BLaER1 treated with 17β-estradiol and CSF1 and Interleukin-3, amounts not matched to agents 10 nM and 100 nM (cell line): Measurements from ENCODE around the gene MYADML2.
A peak's percentile ranks its signal among the peaks of the same experiment; 100 is the strongest.

Experiments used
- H3K27ac ChIP-seq, 11 experiments: shearing (Covaris generic); formaldehyde crosslinking; 2 replicates each; pipeline ENCODE4 v1.8.1; 2022
- H3K27me3 ChIP-seq, 11 experiments: shearing (Covaris generic); formaldehyde crosslinking; 2 replicates each; pipeline ENCODE4 v1.8.1; 2022
- H3K36me3 ChIP-seq, 11 experiments: shearing (Covaris generic); formaldehyde crosslinking; 2 replicates each; pipeline ENCODE4 v1.8.1; 2022
- H3K4me1 ChIP-seq, 10 experiments: shearing (Covaris generic); formaldehyde crosslinking; 2 replicates each; pipeline ENCODE4 v1.8.1; 2022
- H3K4me2 ChIP-seq, 11 experiments: shearing (Covaris generic); formaldehyde crosslinking; 2 replicates each; pipeline ENCODE4 v1.8.1; 2022
- H3K4me3 ChIP-seq, 10 experiments: shearing (Covaris generic); formaldehyde crosslinking; 2 replicates each; pipeline ENCODE4 v1.8.1; 2022
- H3K9ac ChIP-seq, 11 experiments: shearing (Covaris generic); formaldehyde crosslinking; 2 replicates each; pipeline ENCODE4 v1.8.1; 2022
- H3K9me3 ChIP-seq, 11 experiments: shearing (Covaris generic); formaldehyde crosslinking; replicated peaks in 1 of 11; 2 replicates each; pipeline ENCODE4 v1.8.1; 2022
- H4K20me1 ChIP-seq, 11 experiments: shearing (Covaris generic); formaldehyde crosslinking; 2 replicates each; pipeline ENCODE4 v1.8.1; 2022
- Cebpa-rat ChIP-seq, 11 experiments: shearing (Covaris generic); IDR thresholded peaks; 2 replicates each; pipeline ENCODE4 v1.8.1; 2022

MYADML2 gene, protein sequence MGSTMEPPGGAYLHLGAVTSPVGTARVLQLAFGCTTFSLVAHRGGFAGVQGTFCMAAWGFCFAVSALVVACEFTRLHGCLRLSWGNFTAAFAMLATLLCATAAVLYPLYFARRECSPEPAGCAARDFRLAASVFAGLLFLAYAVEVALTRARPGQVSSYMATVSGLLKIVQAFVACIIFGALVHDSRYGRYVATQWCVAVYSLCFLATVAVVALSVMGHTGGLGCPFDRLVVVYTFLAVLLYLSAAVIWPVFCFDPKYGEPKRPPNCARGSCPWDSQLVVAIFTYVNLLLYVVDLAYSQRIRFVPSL

DNA sequence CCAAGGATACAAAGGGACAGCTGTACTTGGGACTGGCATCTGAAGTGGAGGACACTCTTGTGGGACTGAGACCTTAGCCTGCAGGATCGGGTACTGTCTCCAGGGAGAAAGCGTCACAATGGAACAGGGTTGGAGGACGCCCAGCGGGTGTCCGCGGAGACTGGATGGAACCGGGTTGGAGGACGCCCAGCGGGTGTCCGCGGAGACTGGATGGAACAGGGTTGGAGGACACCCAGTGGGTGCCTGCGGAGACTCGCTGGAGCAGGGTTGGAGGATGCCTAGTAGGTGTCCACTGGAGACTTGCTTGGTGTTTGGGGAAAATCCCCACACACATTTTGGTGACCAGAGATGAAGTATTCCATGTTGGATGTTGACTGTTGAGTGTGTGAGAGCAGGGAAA is at the start of gene MYADML2:
MYADML2 (minus strand) TSS at position 45 of the 400 bp plus-strand sequence. CDS start 5,492 bp downstream, outside the sequence.
- no peaks in the 10 kb centered on the region for H4K20me1 ChIP-seq
- H3K36me3 ChIP-seq = no peaks in the 10 kb centered on the region
- no peak within 1 kb of the TSS for H3K27ac ChIP-seq
- no peak for TF ChIP-seq Cebpa-rat (IDR thresholded peaks at IDR 0.05)
- no peak within 1 kb of the TSS for H3K4me3 ChIP-seq
- H3K4me1 ChIP-seq = peaks cover 0 to 36% (median 7%) of the 10 kb centered on the region in 10 experiments; a peak in 13 of 20 replicates
- H3K9ac ChIP-seq = no peak within 1 kb of the TSS
- no peaks in the 10 kb centered on the region for H3K9me3 ChIP-seq
- H3K4me2 ChIP-seq = no peak within 1 kb of the TSS
- peaks cover 0 to 3% (median 0%) of the 10 kb centered on the region in 11 experiments; a peak in 3 of 22 replicates for H3K27me3 ChIP-seq

DNA sequence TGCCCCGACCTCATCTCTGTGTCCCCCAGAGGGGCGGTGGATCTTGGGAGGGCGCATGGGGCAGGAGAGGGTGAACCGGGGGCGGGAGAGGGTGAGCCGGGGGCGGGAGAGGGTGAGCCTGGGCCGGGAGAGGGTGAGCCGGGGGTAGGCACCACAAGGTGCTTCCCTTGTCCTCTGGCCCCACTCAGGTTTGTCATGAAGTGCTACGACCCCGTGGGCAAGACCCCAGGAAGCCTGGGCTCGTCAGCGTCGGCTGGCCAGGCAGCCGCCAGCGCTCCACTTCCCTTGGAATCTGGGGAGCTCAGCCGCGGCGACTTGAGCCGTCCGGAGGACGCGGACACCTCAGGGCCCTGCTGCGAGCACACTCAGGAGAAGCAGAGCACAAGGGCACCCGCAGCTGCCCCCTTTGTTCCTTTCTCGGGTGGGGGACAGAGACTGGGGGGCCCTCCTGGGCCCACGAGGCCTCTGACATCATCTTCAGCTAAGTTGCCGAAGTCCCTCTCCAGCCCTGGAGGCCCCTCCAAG is 49.3 kb upstream of the MYADML2 start:
- H3K4me3 ChIP-seq = no peak overlapping the region
- H3K9ac ChIP-seq = no peak overlapping the region
- no peak overlapping the region for H3K4me2 ChIP-seq
- peaks cover 0 to 22% (median 0%) of the 10 kb centered on the region in 11 experiments; a peak in 12 of 22 replicates for H3K27me3 ChIP-seq
- H4K20me1 ChIP-seq = peaks cover 48 to 91% (median 71%) of the 10 kb centered on the region in 11 experiments; a peak in 21 of 22 replicates
- TF ChIP-seq Cebpa-rat (IDR thresholded peaks at IDR 0.05) = no peak
- H3K9me3 ChIP-seq = no peaks in the 10 kb centered on the region
- no peak overlapping the region for H3K27ac ChIP-seq
- peaks cover 15 to 61% (median 48%) of the 10 kb centered on the region in 10 experiments for H3K4me1 ChIP-seq
- H3K36me3 ChIP-seq = peaks cover 0 to 31% (median 10%) of the 10 kb centered on the region in 11 experiments; a peak in 10 of 22 replicates

DNA sequence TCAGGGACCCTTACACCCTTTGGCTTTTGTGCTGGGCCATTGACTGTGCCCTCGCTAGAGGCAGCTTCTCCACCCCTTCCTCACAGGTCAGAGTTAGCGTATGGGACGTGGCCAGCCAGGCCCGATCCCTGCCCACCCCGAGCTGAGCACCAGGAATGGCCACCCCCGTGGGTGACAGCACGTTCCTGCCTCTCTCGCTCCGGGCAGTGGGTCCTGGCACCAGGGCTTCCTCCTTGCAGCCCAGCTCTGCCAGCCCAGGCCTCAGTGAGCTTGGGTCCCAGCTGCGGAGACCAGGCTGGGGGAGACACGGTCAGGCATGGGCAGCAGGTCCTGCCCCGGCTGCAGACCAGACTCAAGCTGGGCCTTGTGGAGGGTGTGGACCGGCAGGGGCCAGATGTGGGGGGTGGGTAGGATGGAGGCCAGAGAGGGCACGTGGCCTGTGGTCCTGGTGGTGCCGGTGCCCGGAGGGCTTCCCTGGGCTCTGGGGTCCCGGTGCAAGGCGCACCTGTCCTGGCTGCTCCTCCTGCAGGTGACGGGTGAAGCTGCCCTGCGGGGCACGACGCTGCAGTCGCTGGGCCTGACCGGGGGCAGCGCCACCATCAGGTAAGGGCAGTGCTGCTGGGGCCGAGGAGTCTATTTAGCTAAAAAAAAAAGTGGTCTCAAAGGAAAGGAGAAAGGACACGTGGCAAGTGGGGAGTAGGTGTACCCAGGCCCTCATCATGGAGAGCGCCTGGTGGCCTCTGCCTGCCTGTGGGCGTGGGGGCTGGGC is 48.6 kb upstream of the MYADML2 start:
- no peak overlapping the region for H3K27ac ChIP-seq
- peaks cover 0 to 37% (median 17%) of the 10 kb centered on the region in 11 experiments; a peak in 13 of 22 replicates for H3K36me3 ChIP-seq
- H3K4me3 ChIP-seq = no peak overlapping the region
- peaks cover 0 to 15% (median 0%) of the 10 kb centered on the region in 11 experiments; a peak in 10 of 22 replicates for H3K27me3 ChIP-seq
- peaks cover 9 to 56% (median 41%) of the 10 kb centered on the region in 10 experiments for H3K4me1 ChIP-seq
- no peak overlapping the region for H3K9ac ChIP-seq
- H3K4me2 ChIP-seq = no peak overlapping the region
- TF ChIP-seq Cebpa-rat (IDR thresholded peaks at IDR 0.05) = no peak
- H4K20me1 ChIP-seq = peaks cover 42 to 91% (median 71%) of the 10 kb centered on the region in 11 experiments; a peak in 21 of 22 replicates
- peaks cover 0 to 6% (median 1%) of the 10 kb centered on the region in 11 experiments; a peak in 7 of 22 replicates for H3K9me3 ChIP-seq

DNA sequence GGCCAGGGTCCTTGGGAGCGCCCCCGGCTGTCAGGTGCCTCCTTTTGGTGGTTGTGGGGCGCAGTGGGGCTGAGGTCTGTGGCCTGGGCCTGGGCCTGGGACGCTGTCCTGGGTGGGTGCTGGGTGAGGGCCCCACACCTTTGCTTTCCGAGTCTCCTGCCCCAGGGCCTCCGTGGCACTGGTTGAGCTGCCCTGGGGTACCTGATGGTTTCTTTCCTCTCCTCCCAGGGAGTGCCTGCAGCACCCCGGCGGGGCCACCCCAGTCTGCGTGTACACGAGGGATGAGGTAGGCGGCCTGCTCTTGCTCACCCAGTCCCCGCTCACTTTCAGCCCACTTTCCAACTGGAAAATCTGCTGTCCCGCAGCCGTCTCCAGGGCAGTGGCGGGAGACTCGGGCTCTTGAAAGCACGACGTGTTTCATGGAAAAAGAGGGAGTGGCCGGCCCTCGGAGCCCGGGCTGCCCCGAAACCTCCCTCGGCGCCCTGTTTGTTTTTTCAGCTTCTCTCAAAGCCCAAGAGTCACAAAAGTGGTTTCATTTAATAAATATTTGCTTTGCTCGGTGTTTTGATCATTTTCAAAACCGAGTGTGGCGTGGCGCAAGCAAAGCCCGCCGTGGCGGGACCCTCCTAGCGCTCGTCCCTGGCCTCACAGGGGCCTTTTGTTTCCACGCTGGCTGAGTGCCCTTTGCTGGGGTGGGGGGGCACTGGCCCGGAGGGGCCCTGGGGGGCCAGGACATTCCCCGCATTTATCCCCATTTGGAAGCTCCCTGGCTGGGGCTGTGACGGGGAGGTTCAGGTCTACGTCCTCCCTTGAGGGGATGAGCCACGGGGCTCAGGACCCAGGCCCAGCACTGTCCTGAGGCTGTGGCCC is 47.8 kb upstream of the MYADML2 start:
- TF ChIP-seq Cebpa-rat (IDR thresholded peaks at IDR 0.05) = no peak
- H3K36me3 ChIP-seq = peaks cover 0 to 44% (median 20%) of the 10 kb centered on the region in 11 experiments; a peak in 15 of 22 replicates
- H3K27ac ChIP-seq = no peak overlapping the region
- H4K20me1 ChIP-seq = peaks cover 33 to 91% (median 68%) of the 10 kb centered on the region in 11 experiments; a peak in 21 of 22 replicates
- H3K4me1 ChIP-seq = peaks cover under 1 to 48% (median 33%) of the 10 kb centered on the region in 10 experiments; a peak in 18 of 20 replicates
- 0 out of 22 replicates have a peak overlapping the region, but pooled peaks of 1 of the 11 experiments have one; percentile 46 for H3K4me2 ChIP-seq
- 0 out of 22 replicates have a peak overlapping the region, but pooled peaks of 1 of the 11 experiments have one; percentile 23 for H3K9ac ChIP-seq
- peaks cover 0 to 7% (median 0%) of the 10 kb centered on the region in 11 experiments; a peak in 7 of 22 replicates for H3K27me3 ChIP-seq
- H3K9me3 ChIP-seq = peaks cover 0 to 13% (median 5%) of the 10 kb centered on the region in 11 experiments; a peak in 8 of 22 replicates
- no peak overlapping the region for H3K4me3 ChIP-seq

DNA sequence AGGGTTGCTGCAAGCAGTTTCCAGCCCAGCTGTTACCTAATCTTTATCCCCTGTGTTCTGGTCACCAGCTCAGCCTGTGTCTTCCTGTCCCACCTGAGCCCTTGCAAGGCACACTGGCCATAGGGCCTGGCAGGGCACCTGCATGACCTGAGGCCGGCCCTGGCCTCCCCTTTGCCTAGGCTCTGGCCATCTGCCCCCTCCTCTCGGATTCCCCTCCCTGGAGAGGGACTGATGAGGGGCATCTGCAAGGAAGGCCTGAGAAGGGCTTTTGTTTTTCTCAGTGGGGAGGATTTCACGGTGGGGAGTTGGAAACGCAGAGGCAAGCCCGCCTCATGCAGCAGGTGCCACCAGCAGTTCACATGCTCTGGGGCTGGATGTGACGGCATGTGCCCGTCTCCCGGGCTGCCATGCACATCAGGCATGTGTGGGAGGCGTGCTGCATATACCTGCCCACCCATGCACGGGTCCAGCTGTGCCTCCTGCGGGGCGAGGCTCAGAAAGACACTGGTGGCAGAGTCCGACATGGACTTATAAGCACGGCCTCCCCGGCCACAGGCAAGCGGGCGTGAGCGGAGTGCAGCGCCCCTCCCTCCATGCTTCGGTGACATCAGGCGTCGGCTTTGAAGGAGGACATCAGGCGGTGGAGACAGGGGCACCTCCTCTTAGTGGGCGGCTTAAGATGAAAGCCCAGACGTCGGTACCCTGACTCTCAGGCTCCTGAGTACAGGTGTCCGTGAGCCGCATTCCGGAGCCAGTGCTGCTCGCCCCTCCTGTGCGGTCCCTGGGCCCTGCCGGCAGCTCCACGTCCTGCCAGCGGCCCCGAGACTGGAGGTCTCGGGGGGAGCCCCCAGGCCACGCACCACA is 46.9 kb upstream of the MYADML2 start:
- Histone ChIP-seq H3K9ac (peak overlapping the region in 1 of 11 experiments; percentile 9; a peak in 1 of 22 replicates), H3K27me3 (peaks cover 0 to 6% (median 0%) of the 10 kb centered on the region in 11 experiments; a peak in 1 of 22 replicates), H3K4me1 (peaks cover 0 to 39% (median 25%) of the 10 kb centered on the region in 10 experiments; a peak in 16 of 20 replicates), H3K4me3 (no peak overlapping the region), H3K27ac (no peak overlapping the region), H3K9me3 (peaks cover 0 to 13% (median 5%) of the 10 kb centered on the region in 11 experiments; a peak in 8 of 22 replicates), H3K36me3 (peaks cover 0 to 53% (median 20%) of the 10 kb centered on the region in 11 experiments; a peak in 15 of 22 replicates), H4K20me1 (peaks cover 30 to 91% (median 69%) of the 10 kb centered on the region in 11 experiments; a peak in 20 of 22 replicates), H3K4me2 (peak overlapping the region in 5 of 11 experiments; percentile 13 to 46 (median 31); a peak in 6 of 22 replicates)
- TF ChIP-seq Cebpa-rat (IDR thresholded peaks at IDR 0.05) = no peak

DNA sequence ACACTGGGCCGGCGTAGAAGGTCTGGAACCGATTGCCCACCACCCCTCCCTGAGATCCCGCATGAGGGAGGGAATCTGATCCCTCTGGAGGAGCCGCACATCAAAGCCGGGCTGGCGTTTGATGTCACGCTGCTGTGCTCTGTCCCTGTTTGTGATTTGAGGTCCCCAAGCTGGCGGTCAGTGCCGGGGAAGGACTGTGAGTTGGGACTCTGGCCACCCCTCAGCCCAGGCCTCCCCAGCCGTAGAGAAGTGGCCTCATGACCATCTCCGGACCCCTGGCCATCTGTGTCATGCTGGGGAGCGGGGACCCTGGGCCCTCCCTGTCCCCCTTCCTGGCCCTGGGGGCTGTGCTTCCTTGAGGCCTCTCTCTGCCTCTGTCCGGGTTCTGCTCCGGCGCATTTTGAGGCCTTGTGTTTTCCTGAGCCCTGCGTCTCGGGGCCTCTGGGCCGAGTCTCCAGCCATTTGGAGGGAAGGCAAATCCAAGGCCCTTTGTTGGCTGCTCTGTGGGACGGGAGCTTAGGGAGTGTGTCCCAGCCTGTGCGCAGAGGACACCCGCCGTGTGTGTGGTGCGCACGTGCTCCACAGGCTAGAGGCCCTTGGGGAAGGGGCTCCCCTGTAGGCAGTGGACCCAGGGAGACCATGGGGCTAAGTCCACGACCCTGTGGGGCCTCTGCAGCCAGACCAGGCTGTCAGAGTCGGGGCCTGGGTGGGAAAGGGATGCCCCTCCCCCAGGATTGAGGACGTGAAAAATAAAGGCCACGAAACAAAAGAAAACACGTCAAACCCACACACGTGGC is 45.5 kb upstream of the MYADML2 start:
- TF ChIP-seq Cebpa-rat (IDR thresholded peaks at IDR 0.05) = no peak
- Histone ChIP-seq H3K4me2 (peak overlapping the region in 7 of 11 experiments; percentile 17 to 53 (median 24); a peak in 8 of 22 replicates), H3K4me3 (no peak overlapping the region), H3K27ac (no peak overlapping the region), H3K9ac (no peak overlapping the region), H3K9me3 (peaks cover 0 to 13% (median 5%) of the 10 kb centered on the region in 11 experiments; a peak in 8 of 22 replicates), H3K36me3 (peaks cover 0 to 56% (median 20%) of the 10 kb centered on the region in 11 experiments; a peak in 15 of 22 replicates), H4K20me1 (peaks cover 27 to 92% (median 66%) of the 10 kb centered on the region in 11 experiments; a peak in 20 of 22 replicates), H3K4me1 (peaks cover 0 to 36% (median 16%) of the 10 kb centered on the region in 10 experiments; a peak in 11 of 20 replicates), H3K27me3 (peaks cover 0 to 6% (median 0%) of the 10 kb centered on the region in 11 experiments; a peak in 1 of 22 replicates)
